HG03159 (cell line): ENCODE measurements around the gene SLC25A6.
"Not testable (repeated sequence)": the region's sequence is repeated elsewhere in the genome, so short reads cannot be mapped to it uniquely, and the experiment has no call there.

Experiments
- ATAC-seq: cut with Tn5 transposase; IDR thresholded peaks from one replicate; pipeline ENCODE4 v1.9.1; 2021; ENCODE audit warnings: mild to moderate bottlenecking, moderate library complexity; ENCODE audit not compliant: unreplicated experiment

SLC25A6 gene

DNA sequence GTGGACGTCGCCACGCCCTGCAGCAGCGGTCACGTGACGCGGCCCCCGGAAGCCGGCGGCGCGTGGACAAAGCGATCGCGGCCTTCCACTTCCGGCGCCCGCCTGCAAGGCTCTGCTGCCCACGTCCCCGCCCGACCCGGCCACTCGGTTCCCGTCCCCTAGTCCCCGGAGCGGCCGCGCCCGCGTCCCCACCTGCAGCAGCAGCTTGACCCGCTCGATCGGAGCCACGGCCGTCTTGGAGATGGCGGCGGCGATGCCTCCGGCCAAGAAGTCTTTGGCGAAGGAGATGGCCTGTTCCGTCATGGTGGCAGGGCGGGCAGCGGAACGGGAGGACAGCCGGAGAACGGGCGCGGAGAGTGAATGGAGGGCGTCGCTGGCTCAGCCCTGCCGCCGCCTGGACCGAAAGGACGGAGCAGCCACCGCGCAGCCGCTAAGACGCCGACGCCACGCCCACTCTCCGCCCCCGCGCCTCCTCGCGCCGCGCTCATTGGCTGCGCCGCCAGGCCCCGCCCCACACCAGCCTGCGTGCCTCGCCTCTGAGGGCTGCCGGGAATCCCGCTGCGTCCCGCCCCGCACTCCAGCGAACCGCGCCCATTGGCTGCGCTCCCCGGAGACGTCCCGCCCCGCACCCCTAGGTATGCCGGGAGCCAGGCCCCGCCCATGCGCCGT is at the start of gene SLC25A6:
SLC25A6 (minus strand) TSS at position 407 of the 669 bp plus-strand sequence; CDS start at position 303, 104 bp downstream.
- peak; percentile 93 for ATAC-seq

DNA sequence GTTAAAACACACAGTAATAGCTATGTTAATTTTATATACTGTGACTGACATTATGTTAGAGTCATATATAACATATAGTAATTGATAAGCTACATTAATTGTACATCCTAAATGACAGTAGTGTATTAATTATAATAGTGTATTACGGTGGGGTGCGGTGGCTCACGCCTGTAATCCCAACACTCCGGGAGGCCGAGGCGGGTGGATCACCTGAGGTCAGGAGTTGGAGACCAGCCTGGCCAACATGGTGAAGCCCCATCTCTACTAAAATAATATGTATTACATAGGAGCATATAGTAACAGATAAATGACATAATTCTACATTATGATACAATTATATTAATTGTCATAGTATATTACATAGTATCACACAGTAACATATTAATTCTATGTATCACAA is 48.6 kb upstream of the SLC25A6 start:
- no peak for ATAC-seq

DNA sequence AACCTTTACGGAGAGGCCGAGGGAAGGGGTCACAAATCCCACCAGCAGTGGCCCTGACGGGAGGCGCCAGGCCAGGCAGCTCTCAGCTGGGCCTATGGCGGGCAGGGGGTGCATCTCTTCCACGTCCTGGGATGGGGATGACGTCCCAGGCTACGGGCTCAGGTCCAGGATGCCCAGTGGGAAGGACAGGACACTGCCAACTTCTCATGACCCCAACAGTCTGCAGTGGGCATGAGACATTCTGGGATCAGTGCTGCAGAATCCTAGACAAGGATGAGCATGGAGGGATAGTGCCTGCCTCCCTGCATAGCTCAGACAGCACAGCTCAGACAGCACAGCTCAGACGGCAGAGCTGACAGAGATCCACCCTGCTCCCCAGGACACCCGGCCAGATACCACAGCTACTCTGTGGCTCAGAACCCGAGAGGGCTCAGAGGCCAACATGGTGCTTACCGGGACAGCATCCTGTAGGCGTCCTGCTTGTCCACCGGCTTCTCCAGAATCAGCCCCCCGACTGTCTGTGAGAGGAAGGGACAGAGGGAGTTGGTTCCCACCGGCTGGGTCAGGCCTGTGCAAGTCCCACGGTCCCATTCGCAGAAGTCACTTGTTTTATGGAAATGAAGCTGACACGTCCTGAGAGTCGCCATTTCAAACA is 43.5 kb upstream of the SLC25A6 start:
- no peak for ATAC-seq

DNA sequence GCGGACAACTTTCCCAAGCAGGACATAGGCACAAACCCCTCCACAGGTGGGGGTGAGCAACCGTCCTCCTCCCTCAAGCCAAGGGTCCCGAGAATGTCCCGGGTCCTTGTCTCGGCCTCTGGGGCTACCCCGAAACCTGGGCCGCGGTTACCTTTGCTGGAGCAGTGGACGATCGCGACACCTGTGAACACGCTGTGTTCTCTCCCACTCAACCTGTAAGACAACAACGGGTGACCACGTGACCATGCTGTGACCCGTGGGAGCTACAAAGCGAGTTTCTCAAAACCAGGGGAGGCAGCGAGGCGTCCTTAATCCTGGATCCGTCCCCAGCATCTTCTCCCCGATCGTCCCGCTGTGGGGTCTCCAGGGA is 42.9 kb upstream of the SLC25A6 start:
- no peak for ATAC-seq

DNA sequence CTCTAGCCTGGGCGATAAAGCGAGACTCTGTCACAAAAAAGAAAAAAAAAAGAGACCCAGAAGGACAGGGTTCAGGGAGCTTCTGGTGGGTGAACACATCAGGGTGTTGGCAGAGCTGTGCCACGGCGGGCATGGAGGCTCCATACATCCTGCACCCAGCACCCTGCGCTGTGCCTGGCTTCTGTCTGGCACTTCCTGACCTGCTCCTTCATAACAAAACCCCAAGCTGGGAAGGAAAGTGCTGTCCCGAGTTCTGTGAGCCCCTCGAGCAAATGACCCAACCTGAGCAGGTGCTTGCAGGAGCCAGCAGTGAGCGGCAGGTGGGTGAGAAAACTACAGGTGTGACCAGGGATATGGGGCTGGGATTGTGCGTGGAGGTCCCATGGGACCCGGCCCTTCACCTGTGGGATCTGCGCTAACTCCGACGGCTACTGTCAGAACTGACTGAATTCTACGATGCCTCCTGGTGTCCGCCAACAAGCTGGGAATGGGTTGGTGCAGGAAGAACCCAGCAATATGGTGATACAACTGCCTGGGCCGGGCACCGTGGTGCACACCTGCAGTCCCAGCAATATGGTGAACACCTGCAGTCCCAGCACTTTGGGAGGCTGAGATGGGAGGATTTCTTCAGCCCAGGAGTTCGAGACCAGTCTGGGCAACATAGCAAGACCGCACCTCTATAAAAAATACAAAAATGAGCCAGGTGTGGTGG is 41.9 kb upstream of the SLC25A6 start:
- no peak for ATAC-seq

DNA sequence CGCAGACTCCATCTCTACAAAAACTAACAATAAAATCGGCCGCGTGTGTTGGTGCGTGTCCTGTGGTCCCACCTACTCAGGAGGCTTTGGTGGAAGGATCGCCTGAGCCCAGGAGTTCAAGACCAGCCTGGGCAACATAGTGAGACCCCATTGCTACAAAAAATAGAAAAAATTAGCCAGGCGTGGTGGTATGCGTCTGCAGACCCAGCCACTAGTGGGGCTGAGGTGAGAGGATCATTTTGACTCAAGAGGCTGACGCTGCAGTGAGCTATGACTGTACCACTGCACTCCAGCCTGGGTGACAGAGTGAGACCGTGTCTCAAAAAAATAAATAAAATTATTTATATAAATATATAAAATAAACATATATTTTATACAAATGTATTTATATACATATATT is 38.5 kb upstream of the SLC25A6 start:
- ATAC-seq: no peak

DNA sequence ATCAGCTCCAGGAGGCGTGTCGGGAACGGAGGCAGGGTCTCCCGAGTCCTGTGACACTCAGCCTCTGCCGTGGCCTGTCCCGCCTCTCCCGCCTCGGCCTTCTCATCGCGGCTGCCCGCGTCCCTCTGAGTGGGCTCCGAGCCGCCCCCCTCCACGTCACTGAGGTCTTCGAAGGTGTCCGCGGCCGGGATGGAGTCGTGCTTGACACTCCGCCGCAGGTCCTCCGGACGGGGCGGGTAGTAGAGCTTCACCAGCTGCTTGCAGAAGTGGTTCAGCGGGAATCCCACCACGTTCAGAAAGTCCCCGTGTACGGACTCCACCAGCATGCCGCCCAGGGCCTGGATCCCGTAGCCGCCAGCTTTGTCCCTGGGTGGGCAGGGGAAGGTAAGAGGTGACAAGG is 35.8 kb upstream of the SLC25A6 start:
- no peak for ATAC-seq

DNA sequence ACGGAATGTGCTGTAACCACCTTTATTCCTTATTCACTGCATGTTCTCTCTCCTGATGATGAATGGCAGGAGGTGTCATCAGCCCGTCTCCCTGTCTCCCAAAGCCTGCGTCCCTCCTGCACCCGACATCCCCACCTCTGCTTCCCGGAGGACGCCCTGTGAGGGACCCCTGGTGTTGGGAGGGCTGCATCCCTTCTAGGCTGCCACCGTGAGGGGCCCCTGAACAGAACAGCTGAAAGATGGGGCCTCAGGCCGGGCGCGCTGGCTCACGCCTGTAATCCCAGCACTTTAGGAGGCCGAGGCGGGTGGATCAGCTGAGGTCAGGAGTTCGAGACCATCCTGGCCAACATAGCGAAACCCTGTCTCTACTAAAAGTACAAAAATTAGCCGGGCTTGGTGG is 34.4 kb upstream of the SLC25A6 start:
- not testable (repeated sequence) for ATAC-seq

DNA sequence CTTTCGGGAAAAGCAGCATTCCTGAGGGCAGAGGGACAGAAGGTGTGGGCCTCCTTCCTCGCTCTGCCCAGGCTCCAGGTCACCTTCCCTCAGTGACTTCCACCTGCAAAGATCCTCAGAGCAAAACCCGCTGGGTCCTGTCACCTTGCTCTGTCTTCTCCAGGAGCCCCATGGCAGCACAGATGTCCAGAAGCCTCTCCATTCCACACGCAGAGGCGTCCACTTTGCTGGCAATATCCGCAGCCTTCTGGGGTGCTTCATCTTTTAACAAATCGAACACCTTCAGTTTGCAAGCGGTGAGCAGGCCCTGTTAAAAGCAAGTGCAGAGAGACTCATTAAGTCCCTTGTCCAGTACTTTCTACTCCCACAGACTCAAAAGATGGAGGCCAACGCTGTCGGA is 33.5 kb upstream of the SLC25A6 start:
- no peak for ATAC-seq

DNA sequence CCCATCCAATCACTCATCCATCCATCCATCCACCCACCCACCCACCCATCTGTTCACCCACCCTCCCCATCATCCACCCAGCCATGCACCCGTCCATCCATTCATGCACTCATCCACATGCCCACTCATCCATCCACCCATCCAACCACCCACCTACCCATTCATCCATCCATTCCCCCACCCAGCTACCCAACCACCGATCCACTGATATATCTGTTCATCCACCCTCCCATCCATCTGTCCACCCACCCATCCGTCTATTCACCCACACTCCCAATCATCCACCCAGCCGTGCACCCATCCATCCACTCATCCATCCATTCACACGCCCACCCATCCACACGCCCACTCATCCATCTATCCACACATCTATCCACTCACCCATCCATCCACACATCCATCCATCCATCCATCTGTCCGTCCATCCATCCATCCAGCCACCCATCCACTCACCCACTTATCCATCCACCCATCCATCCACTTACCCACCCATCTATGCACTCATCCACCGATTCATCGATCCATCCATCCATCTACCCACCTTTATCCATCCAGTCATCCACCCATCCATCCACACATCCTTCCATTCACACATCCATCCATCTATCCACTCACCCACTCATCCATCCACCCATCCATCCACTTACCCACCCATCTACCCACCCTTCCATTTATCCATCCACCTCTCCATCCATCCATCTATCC is 32.4 kb upstream of the SLC25A6 start:
- no peak for ATAC-seq

DNA sequence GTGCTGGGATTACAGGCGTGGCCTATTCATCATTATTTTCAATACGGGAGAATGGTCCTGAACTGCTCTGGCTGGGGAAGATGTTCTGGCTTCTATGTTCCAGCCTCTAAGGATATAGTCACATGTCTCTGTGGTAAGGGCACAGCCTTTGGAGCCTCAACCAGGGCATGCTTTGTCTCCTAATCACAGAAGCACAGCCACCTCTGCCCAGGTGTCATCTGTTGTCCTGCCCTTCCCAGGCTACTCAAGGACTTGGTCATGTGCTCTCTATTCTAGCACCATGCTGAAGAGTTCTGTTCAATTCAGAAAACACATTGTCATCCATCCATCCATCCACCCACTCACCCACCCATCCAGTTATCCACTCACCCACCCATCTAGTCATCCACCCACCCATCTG is 31.3 kb upstream of the SLC25A6 start:
- no peak for ATAC-seq

DNA sequence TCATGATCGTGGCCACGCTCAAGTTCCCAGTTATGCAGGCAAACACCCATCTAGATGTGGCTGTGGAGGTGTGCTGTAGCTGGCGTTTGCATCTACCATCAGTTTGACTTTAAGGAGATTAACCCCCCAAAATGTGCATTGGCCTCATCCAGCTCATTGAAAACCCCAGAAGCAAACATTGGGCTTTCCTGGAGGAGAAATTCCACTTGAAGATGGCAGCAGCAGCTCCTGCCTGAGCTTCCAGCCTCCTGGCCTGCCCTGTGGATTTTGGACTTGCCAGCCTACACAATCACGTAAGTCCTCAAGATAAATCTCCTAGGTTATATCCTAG is 30.2 kb upstream of the SLC25A6 start:
- ATAC-seq: no peak

DNA sequence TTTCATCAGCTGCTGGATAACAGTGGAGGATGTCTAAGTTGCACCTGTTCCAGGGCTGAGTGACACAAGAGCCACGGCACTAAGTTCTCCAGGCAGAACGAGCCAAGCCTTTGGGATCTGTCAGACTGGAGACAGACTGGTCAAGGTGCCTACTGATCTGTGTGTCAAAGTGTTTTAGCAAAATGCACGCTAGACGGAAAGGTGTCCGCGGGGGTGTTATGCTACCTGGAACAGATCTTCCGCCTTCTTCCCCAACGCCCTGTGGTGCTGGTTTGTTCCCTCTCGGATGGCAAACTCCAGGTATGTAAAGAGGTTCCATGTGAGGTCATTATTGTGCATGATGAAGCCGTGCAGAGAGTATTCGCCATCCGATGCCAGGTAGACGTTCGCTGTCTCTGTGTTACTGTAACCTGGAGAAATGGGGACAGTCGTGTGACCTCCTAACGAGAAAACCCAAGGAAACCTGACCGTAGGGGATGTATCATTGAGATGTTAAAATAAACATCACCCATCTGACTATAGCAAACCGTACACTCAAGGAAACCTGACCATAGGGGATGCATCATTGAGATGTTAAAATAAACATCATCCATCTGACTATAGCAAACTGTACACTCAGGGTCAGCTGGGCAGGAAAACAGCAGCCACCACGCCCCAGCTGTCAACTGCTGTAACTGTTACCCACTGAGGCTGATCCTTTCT is 29.7 kb upstream of the SLC25A6 start:
- ATAC-seq: no peak

DNA sequence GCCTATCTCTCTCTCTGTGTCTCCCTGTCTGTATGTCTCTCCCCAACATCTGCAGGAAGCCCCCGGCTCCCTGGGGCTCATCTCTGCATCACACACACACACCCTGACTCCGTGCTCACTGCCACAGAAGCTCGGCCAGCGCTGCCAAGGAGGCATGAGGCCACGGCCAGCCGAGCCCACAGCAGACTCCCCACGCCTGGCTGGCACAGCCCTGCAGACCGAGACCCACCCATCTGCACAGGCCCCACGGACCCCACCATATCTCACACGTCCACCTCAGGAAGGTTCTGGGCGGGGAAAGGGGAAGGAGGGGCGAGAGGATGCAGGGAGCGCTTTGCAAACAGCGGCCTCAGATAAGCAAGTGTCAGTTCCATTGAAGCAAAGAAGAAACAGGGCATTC is 28.5 kb upstream of the SLC25A6 start:
- no peak for ATAC-seq

DNA sequence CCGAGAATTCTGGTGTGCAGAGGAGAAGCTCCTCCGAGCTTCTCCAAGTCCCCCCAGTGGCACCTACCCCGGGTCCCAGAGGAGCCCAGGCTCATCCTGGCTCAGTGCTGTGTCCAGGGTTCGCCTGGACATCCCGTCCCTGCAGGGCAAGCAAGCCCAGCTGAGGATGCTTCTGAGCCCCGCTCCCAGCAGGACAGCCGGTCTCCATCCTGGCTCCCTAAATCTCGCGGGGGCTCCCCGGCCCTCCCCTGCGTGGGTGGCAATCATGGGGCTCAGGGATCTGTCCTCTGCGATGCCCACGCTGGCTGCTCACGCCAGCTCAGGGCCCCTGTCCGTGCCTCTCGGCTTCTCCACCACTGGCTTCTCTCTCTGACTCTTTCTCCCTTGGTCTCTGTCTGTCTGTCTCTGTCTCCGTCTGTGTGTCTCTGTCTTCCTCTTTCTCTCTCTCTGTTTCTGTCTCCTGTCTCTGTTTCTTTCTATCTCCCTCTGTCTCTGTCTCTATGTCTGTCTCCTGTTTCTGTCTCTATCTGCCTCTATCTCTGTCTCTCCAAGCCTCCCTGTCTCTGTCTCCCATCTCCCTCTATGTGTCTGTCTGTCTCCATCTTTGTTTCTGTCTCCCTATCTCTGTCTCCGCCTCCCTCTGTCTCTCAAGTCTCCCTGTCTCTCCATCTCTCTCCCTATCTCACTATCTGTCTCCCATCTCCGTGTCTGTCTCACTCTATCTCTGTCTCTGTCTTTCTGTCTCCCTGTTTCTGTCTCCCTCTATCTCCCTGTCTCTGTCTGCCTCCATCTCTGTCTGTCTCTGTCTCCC is 27.8 kb upstream of the SLC25A6 start:
- no peak for ATAC-seq

DNA sequence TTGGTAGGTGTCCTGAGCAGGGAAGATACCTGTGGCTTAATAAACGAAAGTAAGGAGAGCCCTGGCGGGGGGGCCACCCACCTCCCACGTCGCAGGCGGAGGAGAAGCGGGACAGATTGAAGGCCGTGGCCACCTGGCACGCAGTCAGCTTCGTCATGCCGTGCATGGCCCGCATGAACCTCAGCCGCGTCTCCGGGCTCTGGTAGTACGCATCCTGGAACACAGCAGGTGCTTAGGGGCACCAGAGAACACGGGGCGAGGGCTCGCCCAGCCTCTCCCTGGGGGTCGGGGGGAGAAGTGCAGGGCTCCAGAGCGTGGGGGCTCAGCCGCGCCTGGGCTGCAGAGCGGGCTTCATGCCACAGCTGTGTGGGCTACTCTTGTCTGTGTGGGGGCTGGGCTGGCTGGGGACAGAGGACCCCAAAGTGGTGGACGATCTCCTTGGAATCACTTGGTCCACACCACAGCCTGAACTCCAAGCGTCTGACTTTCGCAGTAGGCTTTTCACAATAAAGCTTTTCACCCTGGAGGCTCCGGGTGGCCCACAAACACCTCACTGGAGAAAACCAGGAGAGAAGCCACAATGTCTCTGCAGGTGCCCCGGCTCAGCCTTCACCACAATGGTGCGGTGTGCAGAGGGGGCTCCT is 27.1 kb upstream of the SLC25A6 start:
- no peak for ATAC-seq

DNA sequence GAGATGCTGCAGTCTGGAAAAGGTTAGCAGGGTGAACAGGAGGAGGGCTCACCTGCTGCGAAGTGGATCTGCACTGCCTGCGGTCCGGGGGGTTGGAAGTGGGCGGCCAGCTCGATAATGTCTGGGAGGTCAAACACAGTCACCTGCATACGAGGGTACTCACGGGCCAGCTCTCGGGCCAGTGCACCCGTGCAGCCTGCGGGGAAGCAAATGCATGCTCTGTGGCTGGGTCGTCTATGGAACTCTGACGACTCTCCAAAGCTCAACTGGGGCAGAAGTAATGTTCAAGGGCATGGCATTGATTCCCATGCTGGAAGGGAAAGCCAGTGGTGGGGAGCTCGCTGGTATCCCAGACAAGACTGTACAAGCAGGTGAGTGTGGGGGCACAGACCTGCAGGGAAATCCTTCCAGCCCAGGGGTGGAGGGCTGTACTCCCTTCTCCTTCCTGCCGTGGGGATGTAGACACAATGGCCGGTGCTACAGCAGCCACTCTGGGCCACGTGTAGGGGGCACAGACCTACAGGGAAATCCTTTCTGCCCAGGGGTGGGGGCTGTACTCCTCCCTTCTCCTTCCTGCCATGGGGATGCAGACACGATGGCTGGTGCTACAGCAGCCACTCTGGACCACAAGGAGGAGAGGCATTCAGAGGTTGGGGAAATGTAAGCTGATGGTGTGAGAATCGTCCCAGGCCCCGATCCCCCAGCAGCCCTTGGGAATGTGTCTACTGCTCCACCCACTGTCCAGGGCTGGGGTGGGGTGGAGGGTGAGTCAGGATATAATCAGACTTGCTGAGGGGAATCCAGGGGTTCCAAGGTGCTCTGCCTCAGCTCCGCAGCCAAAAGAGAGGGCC is 26.2 kb upstream of the SLC25A6 start:
- ATAC-seq: no peak

DNA sequence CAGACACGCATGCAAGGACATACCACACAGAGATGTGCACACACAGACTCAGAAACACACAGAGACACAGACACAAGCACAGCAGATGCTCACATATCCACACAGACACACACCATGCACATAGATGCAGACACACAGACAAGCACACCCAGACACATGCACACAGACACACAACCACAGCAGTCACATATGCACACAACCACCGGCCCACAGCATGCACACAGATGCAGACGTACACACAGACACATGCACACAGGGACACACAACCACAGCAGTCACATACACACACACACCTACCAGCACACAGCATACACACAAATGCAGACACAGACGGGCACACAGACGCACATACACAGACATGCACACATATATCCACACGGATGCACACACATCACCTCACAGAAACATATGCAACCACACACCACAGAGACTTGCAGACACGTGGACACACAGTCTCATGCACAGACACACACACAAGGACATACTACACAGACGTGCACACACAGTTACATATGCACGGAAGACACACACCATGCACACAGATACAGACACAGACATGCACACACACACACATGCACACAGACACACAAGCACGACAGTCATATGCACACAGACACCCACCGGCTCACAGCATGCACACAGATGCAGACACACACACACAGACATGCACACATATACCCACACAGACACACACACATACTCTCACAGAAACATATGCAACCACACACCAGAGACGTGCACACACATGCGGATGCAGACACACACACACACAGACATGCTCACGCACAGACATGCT is 25.2 kb upstream of the SLC25A6 start:
- ATAC-seq: no peak
